Measurements from ENCODE around the gene PPP1R9B.

PPP1R9B gene

GRCh38 chr17:50106393-50107131 is 43.9 kb downstream of the PPP1R9B start:
- TF ChIP-seq POLR2A (IDR thresholded peaks at IDR 0.05; ENCODE audit: low read length) (no peak), GATA1 (IDR thresholded peaks at IDR 0.05; ENCODE audit: low read depth, low read length) (no peak)
- no peak for DNase-seq

GRCh38 chr17:50105811-50106210 is 44.7 kb downstream of the PPP1R9B start:
- TF ChIP-seq POLR2A (IDR thresholded peaks at IDR 0.05; ENCODE audit: low read length) (no peak), GATA1 (IDR thresholded peaks at IDR 0.05; ENCODE audit: low read depth, low read length) (no peak)
- DNase-seq = no peak

- no peak for TF ChIP-seq GATA1 (IDR thresholded peaks at IDR 0.05; ENCODE audit: low read depth, low read length)
- no peak for TF ChIP-seq POLR2A (IDR thresholded peaks at IDR 0.05; ENCODE audit: low read length)
These were observed 46.5 kb downstream of the PPP1R9B start for GRCh38 chr17:50103941-50104340.

DNA sequence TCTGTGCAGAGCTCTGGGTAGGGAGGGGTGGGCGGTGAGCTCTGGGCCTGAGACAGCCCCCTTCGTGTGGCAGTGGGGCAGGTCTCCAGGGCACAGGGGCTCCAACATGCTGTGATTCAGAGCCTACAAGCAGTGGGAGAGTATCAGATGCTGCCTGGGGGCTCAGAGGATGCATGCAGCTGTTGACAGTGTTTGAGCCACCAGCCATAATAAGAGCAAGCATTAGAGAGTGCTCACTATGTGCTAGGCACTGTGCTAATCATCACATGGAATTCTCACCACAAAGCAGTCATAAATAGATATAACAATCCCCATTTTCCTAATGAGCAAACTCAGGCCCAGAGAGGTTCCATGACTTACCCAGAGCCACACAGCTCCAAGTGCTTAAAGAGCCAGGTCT is 47.2 kb downstream of the PPP1R9B start:
- DNase-seq = no peak
- TF ChIP-seq POLR2A (IDR thresholded peaks at IDR 0.05; ENCODE audit: low read length) = no peak
- no peak for TF ChIP-seq GATA1 (IDR thresholded peaks at IDR 0.05; ENCODE audit: low read depth, low read length)

More at GRCh38 chr17:50103941-50104340, 46.5 kb downstream of the PPP1R9B start:
- no peak for DNase-seq

DNA sequence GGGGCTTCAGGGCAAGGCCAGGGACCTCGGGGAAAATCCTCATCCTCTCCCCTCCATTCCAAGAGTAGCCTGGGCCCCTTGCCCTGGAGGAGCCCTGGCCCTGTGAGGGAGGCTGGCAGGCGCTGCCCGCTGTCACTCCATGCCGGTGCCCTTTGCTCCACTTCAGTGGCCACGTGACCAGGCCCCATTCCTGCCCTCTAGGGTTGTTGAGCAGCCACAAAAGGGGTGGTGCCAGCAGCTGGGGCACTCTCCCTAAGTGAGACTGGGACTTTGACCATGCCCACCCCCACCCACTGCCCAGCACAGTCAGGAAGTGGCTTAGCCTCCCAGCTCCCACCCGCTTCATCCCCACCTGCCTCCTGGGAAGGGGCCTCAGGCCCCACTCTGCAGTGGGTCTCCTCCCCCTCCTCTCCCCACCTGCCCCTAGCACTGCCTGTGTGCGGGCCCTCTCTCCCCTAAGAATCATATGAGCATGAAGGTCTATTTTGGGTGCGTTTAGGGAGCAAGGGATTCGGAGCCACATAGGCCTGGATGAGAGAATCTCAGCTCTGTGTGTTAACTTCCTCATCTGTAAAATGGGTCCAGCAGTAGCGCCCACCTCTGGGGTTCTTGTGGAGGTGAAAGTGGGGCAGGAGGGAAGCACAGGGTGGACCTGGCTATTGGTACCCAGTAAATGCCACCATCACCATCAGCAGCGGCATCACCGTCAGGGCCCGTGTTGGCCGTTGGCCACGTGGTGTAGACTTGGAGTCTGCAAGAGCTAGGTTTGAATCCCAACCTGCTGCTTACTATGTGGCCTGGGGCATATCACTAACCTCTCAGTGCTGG is 48.1 kb downstream of the PPP1R9B start:
- TF ChIP-seq GATA1 (IDR thresholded peaks at IDR 0.05; ENCODE audit: low read depth, low read length) (no peak), POLR2A (IDR thresholded peaks at IDR 0.05; ENCODE audit: low read length) (no peak)
- DNase-seq = no peak

- TF ChIP-seq GATA1 (IDR thresholded peaks at IDR 0.05; ENCODE audit: low read depth, low read length) = no peak
- no peak for TF ChIP-seq POLR2A (IDR thresholded peaks at IDR 0.05; ENCODE audit: low read length)
- no peak for DNase-seq
These were observed 48.9 kb downstream of the PPP1R9B start for GRCh38 chr17:50101346-50102163.

DNA sequence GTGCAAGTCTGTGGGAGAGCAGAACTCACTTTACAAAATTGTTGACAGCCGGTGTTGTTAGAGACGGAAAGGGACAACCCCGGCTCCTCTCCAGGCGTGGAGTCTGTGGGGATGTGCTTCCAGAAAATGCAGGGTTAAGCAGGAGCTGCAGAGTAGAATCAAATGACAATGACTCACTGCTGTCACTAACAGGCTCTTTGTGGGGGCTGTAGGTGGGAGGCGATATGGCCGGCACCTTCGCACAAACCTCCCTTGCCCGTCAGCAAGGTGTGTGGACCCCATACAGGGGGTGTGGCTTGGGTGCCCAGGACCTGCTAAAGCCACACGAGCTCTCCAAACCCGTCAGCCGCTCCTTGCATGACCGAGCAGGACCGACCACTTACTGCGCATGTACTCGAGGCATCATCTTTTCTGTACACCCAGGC is 49.5 kb downstream of the PPP1R9B start:
- TF ChIP-seq POLR2A (IDR thresholded peaks at IDR 0.05; ENCODE audit: low read length) (no peak), GATA1 (IDR thresholded peaks at IDR 0.05; ENCODE audit: low read depth, low read length) (no peak)

GRCh38 chr17:50100480-50100883 is 50.0 kb downstream of the PPP1R9B start:
- no peak for DNase-seq
- no peak for TF ChIP-seq POLR2A (IDR thresholded peaks at IDR 0.05; ENCODE audit: low read length)
- TF ChIP-seq GATA1 (IDR thresholded peaks at IDR 0.05; ENCODE audit: low read depth, low read length) = no peak

More for the DNA sequence above, 49.5 kb downstream of the PPP1R9B start:
- no peak for DNase-seq

GRCh38 chr17:50099003-50099402 is 51.5 kb downstream of the PPP1R9B start:
- no peak for TF ChIP-seq GATA1 (IDR thresholded peaks at IDR 0.05; ENCODE audit: low read depth, low read length)
- TF ChIP-seq POLR2A (IDR thresholded peaks at IDR 0.05; ENCODE audit: low read length) = no peak
- no peak for DNase-seq

GRCh38 chr17:50098583-50098982 is 51.9 kb downstream of the PPP1R9B start:
- TF ChIP-seq GATA1 (IDR thresholded peaks at IDR 0.05; ENCODE audit: low read depth, low read length) = no peak
- TF ChIP-seq POLR2A (IDR thresholded peaks at IDR 0.05; ENCODE audit: low read length) = no peak
- no peak for DNase-seq

DNA sequence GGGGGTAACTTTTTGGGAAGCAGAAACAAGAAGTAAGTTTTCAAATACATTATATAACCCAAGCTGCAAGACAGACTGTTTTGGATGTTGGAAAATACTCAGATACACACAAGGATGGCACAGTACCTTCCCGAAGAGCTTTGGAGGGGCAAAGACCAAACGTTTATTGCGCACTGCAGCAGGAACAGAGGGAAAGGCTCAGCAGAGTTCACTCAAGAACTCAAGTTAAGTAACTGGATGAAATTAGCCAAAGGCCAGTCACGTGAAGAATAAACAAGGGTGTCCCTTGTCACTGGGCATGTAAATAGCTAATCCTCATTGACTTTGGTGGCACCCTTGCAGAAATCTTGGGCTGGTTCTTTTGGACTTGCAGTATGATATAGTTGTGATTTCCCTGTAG is 52.6 kb downstream of the PPP1R9B start:
- DNase-seq = no peak
- no peak for TF ChIP-seq POLR2A (IDR thresholded peaks at IDR 0.05; ENCODE audit: low read length)
- no peak for TF ChIP-seq GATA1 (IDR thresholded peaks at IDR 0.05; ENCODE audit: low read depth, low read length)

GRCh38 chr17:50097455-50097854 is 53.0 kb downstream of the PPP1R9B start:
- DNase-seq = no peak
- TF ChIP-seq GATA1 (IDR thresholded peaks at IDR 0.05; ENCODE audit: low read depth, low read length) (no peak), POLR2A (IDR thresholded peaks at IDR 0.05; ENCODE audit: low read length) (no peak)

- TF ChIP-seq GATA1 (IDR thresholded peaks at IDR 0.05; ENCODE audit: low read depth, low read length) = no peak
- no peak for TF ChIP-seq POLR2A (IDR thresholded peaks at IDR 0.05; ENCODE audit: low read length)
- no peak for DNase-seq
These were observed 53.7 kb downstream of the PPP1R9B start for GRCh38 chr17:50096758-50097157.

DNA sequence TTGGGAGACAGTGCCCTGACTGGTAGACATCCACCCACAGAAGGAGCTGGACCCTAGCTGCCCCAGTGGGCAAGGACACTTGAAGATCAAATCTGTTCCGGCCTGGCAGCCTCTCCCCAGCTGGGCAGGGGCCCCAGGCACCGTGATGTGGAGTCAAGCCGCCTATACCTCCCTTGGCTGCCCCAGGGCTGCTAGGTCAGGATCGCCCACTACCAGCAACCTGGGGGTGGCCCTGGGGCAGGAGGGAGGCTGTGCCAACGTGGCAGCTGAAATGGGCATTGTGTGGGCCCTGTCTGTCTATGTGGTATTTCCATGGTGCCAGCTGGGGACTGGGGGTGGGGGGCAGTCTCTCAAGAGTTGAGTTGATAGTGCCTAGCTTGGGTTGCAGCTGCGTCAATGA is 54.4 kb downstream of the PPP1R9B start:
- no peak for DNase-seq
- no peak for TF ChIP-seq GATA1 (IDR thresholded peaks at IDR 0.05; ENCODE audit: low read depth, low read length)
- TF ChIP-seq POLR2A (IDR thresholded peaks at IDR 0.05; ENCODE audit: low read length) = no peak

All from erythroblast (primary cell).